CD14-positive monocyte (primary cell): ENCODE measurements around the gene WDR38. TPM values are rescaled to one million over a fixed set of nuclear protein-coding genes. Genes with fewer than 3 reads are reported as not detected.

ENCODE experiments used
- DNase-seq, 3 donors: peaks; one replicate each; pipeline ENCODE4 v3.0.0-alpha.2; 2011 to 2022
- H2AFZ ChIP-seq: 2 replicates; pipeline ENCODE4 v1.6.0; 2012; ENCODE audit warnings: mild to moderate bottlenecking, low read depth, low read length, inconsistent platforms; ENCODE audit not compliant: insufficient read depth, poor library complexity, severe bottlenecking
- H3K27ac ChIP-seq, 2 donors: 1 replicate in 1 of 2; 2 replicates in 1 of 2; pipeline ENCODE4 v1.5.1; 2012 to 2013; ENCODE audit warnings: low read length in 2 of 2, control low read depth in 1 of 2, inconsistent platforms in 1 of 2, low read depth in 1 of 2, mild to moderate bottlenecking in 1 of 2
- H3K27me3 ChIP-seq, 2 donors: one replicate each; pipeline versions ENCODE4 v1.6.0 to v1.6.1; 2011 to 2013; ENCODE audit warnings: low read length in 2 of 2; ENCODE audit not compliant: control insufficient read depth in 2 of 2, insufficient read depth in 2 of 2
- H3K36me3 ChIP-seq, 2 donors: replicated peaks in 1 of 2; 1 replicate in 1 of 2; 2 replicates in 1 of 2; pipeline versions ENCODE4 v1.5.1 to v1.6.1; 2012 to 2013; ENCODE audit warnings: low read length in 2 of 2, control low read depth in 1 of 2, inconsistent platforms in 1 of 2, mild to moderate bottlenecking in 1 of 2; ENCODE audit not compliant: insufficient read depth in 2 of 2, control insufficient read depth in 1 of 2
- H3K4me1 ChIP-seq, 2 donors: 1 replicate in 1 of 2; 2 replicates in 1 of 2; pipeline versions ENCODE4 v1.5.1 to v1.6.1; 2012 to 2013; ENCODE audit warnings: low read length in 2 of 2, control low read depth in 1 of 2, inconsistent platforms in 1 of 2, mild to moderate bottlenecking in 1 of 2, moderate library complexity in 1 of 2; ENCODE audit not compliant: insufficient read depth in 2 of 2, control insufficient read depth in 1 of 2
- H3K4me2 ChIP-seq: replicated peaks from 2 replicates; pipeline ENCODE3; 2012; ENCODE audit warnings: low read length, moderate library complexity, mild to moderate bottlenecking; ENCODE audit not compliant: poor library complexity, severe bottlenecking; ENCODE audit errors: extremely low read depth
- H3K4me3 ChIP-seq, 3 experiments: fragments of 200-600 bp in 1 of 3; sonication (generic) in 1 of 3; replicated peaks in 1 of 3; 1 replicate in 2 of 3; 2 replicates in 1 of 3; pipeline ENCODE4 v1.5.1; 2011 to 2013; ENCODE audit warnings: low read length in 3 of 3, mild to moderate bottlenecking in 3 of 3, control low read depth in 2 of 3, low read depth in 2 of 3, inconsistent platforms in 1 of 3, moderate library complexity in 1 of 3
- H3K79me2 ChIP-seq: 2 replicates; pipeline ENCODE4 v1.6.0; 2012; ENCODE audit warnings: mild to moderate bottlenecking, control low read depth, inconsistent platforms, low read length, moderate library complexity; ENCODE audit not compliant: insufficient read depth
- H3K9ac ChIP-seq: 2 replicates; pipeline ENCODE4 v1.6.0; 2017; ENCODE audit warnings: low read length, mild to moderate bottlenecking; ENCODE audit not compliant: insufficient read depth, poor library complexity, severe bottlenecking
- H3K9me3 ChIP-seq, 2 donors: replicated peaks in 1 of 2; 1 replicate in 1 of 2; 2 replicates in 1 of 2; pipeline versions ENCODE4 v1.5.1 to v1.6.1; 2012 to 2013; ENCODE audit warnings: low read length in 2 of 2, control low read depth in 1 of 2; ENCODE audit not compliant: control insufficient read depth in 1 of 2, insufficient read depth in 1 of 2
- H4K20me1 ChIP-seq: 2 replicates; pipeline ENCODE4 v1.6.0; 2012; ENCODE audit warnings: mild to moderate bottlenecking, low read length, control low read depth, moderate library complexity; ENCODE audit not compliant: insufficient read depth
- H3K27ac Mint-ChIP-seq, 7 donors: one replicate each; pipeline ENCODE4 v1.8.0; 2020; ENCODE audit warnings: mild to moderate bottlenecking in 7 of 7, mixed read lengths in 7 of 7, moderate library complexity in 6 of 7, inconsistent platforms in 2 of 7
- H3K27me3 Mint-ChIP-seq, 3 donors: one replicate each; pipeline ENCODE4 v1.8.0; 2021 to 2022; ENCODE audit warnings: low read depth in 3 of 3, mild to moderate bottlenecking in 3 of 3, mixed read lengths in 3 of 3, moderate library complexity in 3 of 3, inconsistent platforms in 1 of 3
- H3K36me3 Mint-ChIP-seq, 2 donors: one replicate each; pipeline ENCODE4 v1.8.0; 2020; ENCODE audit warnings: mixed read lengths in 2 of 2, inconsistent platforms in 1 of 2, mild to moderate bottlenecking in 1 of 2
- H3K4me1 Mint-ChIP-seq: one replicate; pipeline ENCODE4 v1.8.0; 2020; ENCODE audit warnings: mild to moderate bottlenecking, mixed read lengths
- H3K4me3 Mint-ChIP-seq, 2 donors: one replicate each; pipeline ENCODE4 v1.8.0; 2020; ENCODE audit warnings: mild to moderate bottlenecking in 2 of 2, mixed read lengths in 2 of 2, moderate library complexity in 1 of 2
- H3K9me3 Mint-ChIP-seq, 7 donors: one replicate each; pipeline ENCODE4 v1.8.0; 2020 to 2022; ENCODE audit warnings: mixed read lengths in 7 of 7, mild to moderate bottlenecking in 6 of 7, moderate library complexity in 6 of 7, inconsistent platforms in 2 of 7
- CTCF ChIP-seq: fragments of 200-600 bp; IDR thresholded peaks from one replicate; pipeline ENCODE4 v1.8.0; 2022; ENCODE audit warnings: antibody characterized with exemption, mild to moderate bottlenecking
- WGBS: methylation state at CpG from one replicate; pipeline ENCODE4 v1.1.5; 2013; ENCODE audit warnings: missing lambda C conversion rate; ENCODE audit not compliant: insufficient coverage; 5-methylcytosine and 5-hydroxymethylcytosine counted together
- intact Hi-C, 2 donors: fragments of 100-400 bp; cut with micrococcal nuclease; formaldehyde crosslinking; loops; one replicate each; pipeline versions ENCODE4 v1.15.0 to v1.15.1; 2023
- polyA plus RNA-seq, 3 donors: library from polyadenylated mRNA; depleted of rRNA in 1 of 3; unstranded in 2 of 3; stranded (reverse) in 1 of 3; fragments of 300-500 nt in 2 of 3; fragments of >200 nt in 1 of 3; fragmentation: Illumina TruSeq in 2 of 3; gene quantifications; 1 replicate in 2 of 3; 2 replicates in 1 of 3; pipeline ENCODE4 v1.2.3, GENCODE V29; 2012 to 2021

The WDR38 gene
- polyA plus RNA-seq, 3 donors, result not detected

- Mint-ChIP-seq H3K36me3 (no peaks in the 10 kb centered on the region), H3K9me3 (peaks cover 0 to 2% (median 0%) of the 10 kb centered on the region in 7 donors), H3K27me3 (peaks cover 5 to 6% (median 6%) of the 10 kb centered on the region in 3 donors), H3K4me1 (no peaks in the 10 kb centered on the region), H3K27ac (no peak overlapping the region), H3K4me3 (no peak overlapping the region)
- Histone ChIP-seq H3K9me3 (no peaks in the 10 kb centered on the region), H3K27ac (no peak overlapping the region), H3K79me2 (no peaks in the 10 kb centered on the region), H3K4me1 (no peaks in the 10 kb centered on the region), H4K20me1 (no peaks in the 10 kb centered on the region), H3K27me3 (no peaks in the 10 kb centered on the region), H3K4me3 (no peak overlapping the region), H2AFZ (no peak overlapping the region), H3K9ac (no peak overlapping the region), H3K36me3 (no peaks in the 10 kb centered on the region), H3K4me2 (no peak overlapping the region)
- 100% methylated on average over 3 of the region's 5 CpGs for WGBS
- intact Hi-C loops, result no loop called here
- TF ChIP-seq CTCF, result no peak
- DNase-seq, result no peak
Observed at GRCh38 chr9:124814164-124814535, 39.1 kb upstream of the WDR38 start.

- H3K9ac ChIP-seq, result no peak overlapping the region
- no peak for TF ChIP-seq CTCF
- H3K9me3 ChIP-seq, result no peaks in the 10 kb centered on the region
- H3K79me2 ChIP-seq, result no peaks in the 10 kb centered on the region
- no peak overlapping the region for H3K27ac ChIP-seq
- no peak for DNase-seq
- intact Hi-C loops, result no loop called here
- Mint-ChIP-seq H3K4me3 (no peak overlapping the region), H3K27me3 (peaks cover 4 to 6% (median 4%) of the 10 kb centered on the region in 3 donors), H3K9me3 (peaks cover 0 to 2% (median 0%) of the 10 kb centered on the region in 7 donors), H3K4me1 (no peaks in the 10 kb centered on the region), H3K27ac (peak overlapping the region in 1 of 7 donors; percentile 9), H3K36me3 (no peaks in the 10 kb centered on the region)
- no peaks in the 10 kb centered on the region for H3K4me1 ChIP-seq
- H3K4me2 ChIP-seq, result no peak overlapping the region
- no peaks in the 10 kb centered on the region for H3K36me3 ChIP-seq
- WGBS, result 98% methylated on average over 4 of the region's 5 CpGs
- H3K4me3 ChIP-seq, result no peak overlapping the region
- no peaks in the 10 kb centered on the region for H3K27me3 ChIP-seq
- no peak overlapping the region for H2AFZ ChIP-seq
- no peaks in the 10 kb centered on the region for H4K20me1 ChIP-seq
Observed at GRCh38 chr9:124815601-124816000, 37.7 kb upstream of the WDR38 start.
